DMS114 treated with DMSO at 0.1 percent for 48 hours (cell line): ENCODE data around the gene GFOD1.

ENCODE experiments used
- DNase-seq: peaks from one replicate; lab custom pipeline; 2025; ENCODE audit not compliant: unreplicated experiment; lab: John Stamatoyannopoulos, UW

Gene GFOD1

DNA sequence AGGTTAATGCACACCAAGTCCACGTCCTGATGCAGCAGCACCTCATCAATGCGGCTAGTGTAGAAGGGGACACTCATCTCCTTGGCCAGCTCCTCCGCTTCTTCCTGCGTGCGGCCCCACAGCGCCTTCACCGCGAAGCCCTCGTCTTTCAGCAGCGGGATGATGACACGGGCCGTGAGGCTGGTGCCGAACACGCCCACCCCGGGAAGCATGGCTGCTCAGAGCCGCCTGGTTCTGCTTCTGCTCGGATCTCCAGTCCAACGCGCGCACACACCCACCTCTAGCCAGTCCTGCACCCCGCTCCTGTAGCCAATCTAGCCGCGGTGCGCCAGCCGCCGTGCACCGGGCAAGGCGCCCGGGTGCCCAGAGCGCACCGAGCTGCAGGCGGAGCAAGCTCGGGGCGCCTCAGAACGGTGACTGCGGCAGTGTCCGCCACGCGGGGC is 700 bp downstream of the GFOD1 start:
- peak; percentile 40 for DNase-seq

DNA sequence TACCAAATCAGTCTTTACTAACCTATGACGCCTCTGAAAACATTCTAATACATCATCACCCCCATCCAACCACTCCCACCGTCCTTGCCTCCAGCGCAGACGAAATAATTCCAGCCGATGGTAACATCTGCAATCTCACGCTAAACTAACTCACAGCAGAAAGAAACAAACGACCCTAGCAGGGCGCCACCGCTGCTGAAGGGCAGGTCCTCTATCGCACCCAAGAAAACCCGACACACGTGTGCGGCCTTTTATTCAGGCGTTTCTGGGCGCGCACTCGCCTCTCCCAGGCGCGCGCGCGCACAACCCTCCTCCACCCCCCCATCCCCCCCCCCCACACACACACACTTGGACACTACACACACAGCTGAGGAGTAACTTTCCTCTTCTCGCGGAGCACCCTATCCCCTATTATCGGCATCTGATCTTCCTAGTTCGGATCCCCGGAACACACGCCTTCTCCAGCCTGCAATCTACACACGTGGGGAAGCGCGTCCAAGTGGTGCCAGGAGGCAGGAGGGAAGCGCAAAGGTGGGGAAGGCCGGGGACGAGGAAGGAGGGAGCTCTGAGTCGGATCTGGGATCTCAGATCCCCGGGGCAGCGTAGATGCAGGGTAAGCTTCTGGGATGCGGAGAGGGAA is 1.4 kb downstream of the GFOD1 start:
- no peak for DNase-seq

DNA sequence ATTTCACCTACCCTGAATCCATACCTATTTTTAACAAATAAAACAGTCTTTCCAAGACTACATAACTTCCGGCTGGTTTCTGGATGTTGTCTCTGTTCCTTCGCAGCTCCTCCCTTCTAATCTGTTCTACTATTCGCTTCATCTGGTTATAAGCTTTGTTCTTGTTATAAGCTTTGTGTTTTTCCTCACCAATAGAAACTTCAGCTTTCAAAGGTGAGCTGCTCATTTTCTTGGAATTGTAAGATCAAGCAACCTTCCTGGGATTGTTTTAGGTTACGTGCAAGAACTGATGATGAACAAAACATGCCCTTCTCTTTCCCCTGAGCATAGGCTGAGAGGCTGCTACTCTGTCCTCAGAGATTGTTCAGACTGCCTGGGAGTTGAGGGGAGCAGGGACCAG is 2.1 kb downstream of the GFOD1 start:
- no peak for DNase-seq

DNA sequence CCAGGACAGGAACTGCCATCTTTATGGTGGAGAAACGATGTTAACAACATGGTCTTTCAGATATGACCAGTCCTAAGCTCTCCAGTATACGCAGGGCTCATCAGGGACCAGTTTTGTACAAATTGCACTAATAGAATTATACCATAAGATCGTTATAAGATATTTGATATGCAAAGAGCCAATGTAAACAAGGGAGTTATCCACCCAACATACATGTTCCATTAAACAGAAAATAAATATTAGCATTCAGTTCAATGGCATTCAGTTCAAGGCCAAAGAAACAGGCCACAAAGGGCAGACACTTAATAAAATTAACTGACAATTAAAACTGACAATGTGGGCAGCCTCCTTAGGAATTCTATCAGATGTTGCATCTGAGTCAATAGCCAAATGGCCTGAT is 2.6 kb downstream of the GFOD1 start:
- DNase-seq: no peak

GRCh38 chr6:13484138-13484708 is 3.2 kb downstream of the GFOD1 start:
- DNase-seq: no peak

DNA sequence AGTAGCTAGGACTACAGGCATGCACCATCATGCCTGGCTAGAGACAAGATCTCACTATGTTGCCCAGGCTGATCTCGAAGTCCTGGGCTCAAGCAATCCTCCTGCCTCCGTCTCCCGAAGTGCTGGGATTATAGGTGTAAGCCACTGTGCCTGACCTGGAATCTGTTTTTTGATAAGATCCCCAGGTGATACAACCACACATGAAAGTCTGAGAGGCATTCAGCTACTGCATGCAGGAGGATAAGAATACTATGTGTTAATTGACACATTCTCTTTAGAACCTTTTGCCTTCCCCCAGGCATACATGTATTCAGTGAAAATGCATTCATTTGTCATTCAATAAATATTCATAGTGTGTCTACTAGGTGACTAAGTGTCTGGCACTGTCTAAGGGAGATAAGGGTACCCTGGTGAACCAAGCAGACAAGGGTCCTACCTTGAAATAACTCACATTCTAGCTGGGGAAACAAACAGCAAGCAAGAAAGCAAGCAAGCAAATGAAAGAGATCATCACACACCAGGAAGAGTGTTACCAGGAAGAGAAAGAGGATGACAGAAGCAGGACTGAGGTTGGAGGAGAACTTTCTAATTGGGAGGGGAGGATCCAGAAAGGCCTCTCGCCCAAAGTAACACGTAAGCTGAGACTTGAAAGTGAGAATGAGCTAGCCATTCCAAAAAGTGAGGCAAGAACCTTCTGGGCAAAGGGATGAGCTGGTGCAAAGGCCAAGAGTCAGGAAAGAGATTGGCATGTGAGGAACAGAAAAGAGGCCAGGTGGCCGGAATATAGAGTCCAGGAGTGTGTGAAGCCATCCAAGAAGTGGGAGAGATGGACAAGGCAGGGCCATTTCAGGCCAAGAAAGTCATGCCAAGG is 6.5 kb downstream of the GFOD1 start:
- no peak for DNase-seq

DNA sequence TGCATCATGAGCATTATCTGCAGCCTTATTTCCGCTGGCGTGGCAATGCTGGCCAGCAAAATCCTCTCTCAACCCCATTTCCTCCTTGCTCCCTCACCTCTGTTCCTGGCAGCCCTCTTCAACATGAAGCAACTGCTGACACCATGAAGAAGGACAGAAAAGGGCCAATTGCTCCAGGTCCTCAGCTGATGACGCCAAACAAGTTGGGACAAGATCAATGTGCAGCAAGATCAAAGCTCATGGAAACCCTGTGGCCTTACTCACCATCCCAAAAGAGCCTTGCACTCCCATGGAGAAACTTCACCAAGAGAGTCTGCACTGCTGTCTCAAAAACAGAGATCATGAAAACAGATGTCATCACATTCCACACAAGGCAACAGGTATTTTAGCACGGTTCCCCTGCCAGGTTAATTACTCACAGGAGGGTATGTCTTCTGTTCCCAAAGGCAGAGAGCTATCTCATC is 7.4 kb downstream of the GFOD1 start:
- DNase-seq: no peak

- DNase-seq: no peak
These were observed 8.1 kb downstream of the GFOD1 start for GRCh38 chr6:13479206-13479800.

DNA sequence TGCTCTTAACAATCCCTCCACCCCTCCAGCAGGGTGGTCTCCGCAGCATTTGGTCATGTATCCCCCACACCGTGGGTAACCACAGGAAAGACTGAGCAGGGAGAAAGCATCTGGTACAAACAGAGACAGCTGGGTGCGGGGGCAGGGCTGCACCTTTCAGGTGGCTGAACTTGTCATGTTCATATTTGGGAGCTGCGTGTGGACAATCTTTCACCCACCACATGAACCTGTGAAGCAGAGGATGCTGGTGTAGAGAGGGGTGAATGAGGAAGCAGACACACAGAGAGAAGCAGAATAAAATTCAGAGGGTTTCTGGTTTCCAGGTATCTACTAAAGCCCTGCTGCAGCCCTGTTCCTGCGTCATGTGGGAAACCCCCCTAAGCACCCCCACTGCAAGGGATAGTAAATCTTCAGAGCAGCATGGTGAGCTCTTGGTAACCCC is 8.9 kb downstream of the GFOD1 start:
- DNase-seq: no peak

DNA sequence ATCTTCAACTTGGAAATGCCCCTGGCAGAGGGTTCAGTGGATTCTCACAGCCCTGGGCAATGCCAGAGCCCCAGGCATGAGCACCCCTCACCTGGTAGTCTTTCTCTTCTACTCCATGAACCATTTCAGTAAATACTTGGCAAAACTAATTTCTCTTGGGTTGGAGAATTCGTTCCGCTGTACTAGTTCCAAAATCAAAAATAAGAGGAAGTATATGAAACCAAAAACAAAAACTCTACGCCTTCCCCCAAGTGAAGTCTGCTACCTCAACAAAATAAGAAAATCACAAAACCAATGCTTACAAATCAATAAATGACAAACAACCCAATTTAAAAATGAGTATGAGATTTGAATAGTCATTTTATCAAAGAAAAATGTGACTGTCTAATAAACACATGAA is 12.6 kb downstream of the GFOD1 start:
- no peak for DNase-seq

DNA sequence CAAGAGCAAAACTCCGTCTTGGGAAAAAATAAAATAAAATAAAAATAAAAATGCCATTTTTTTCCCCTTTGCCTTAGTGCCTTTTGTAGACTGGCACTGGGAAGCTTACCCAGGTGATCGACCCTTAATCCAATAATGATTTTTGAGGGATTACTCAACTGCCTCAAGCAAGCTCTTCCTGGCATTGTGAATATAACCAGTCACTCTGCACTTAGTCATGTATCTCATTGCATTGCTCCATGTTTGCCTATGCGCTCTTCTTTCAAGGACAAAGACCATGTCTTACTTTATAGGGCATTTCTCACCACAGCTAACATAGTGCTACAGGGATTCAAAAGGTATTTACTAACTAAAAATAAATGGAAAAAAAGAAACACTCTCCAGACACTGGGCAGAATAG is 13.0 kb downstream of the GFOD1 start:
- DNase-seq: no peak

GRCh38 chr6:13473768-13474165 is 13.6 kb downstream of the GFOD1 start:
- DNase-seq: no peak

DNA sequence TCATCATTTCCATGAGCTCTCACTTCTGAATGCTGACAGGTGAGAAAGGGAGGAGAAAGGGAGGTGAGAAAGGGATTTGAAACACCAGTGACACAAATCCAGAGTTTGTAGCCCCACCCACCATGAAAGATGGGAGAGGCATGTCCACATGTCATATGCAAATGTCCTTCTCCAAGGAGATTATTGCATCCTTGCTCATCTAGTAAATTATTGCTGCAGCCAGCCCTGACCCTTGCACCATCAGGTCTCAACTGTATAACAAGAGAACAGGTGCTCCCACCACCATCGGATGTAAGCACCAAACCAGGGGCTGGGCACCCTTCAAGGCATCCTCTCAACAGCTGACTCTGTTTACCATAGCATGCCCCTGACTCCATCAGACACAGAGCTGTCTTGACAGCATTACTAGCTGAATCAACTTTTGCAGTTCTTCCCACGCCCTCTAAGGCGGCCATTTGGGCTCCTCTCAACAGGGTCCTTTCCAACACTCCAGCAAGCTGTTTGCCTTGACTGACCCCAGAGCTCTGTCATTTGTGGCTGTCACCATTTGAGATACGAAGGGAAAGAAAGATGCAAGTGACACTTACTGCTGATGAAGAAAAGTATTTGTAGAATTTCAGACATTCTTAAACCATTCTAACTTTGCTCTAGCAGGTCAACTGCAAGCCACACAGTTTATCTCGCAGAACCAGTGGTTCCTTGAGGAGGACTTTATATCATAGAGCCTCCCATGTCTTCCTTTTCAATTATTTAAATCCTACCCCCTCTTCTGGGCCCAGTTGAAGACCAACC is 14.2 kb downstream of the GFOD1 start:
- no peak for DNase-seq

GRCh38 chr6:13472099-13472498 is 15.3 kb downstream of the GFOD1 start:
- no peak for DNase-seq

GRCh38 chr6:13471184-13471583 is 16.2 kb downstream of the GFOD1 start:
- no peak for DNase-seq

DNA sequence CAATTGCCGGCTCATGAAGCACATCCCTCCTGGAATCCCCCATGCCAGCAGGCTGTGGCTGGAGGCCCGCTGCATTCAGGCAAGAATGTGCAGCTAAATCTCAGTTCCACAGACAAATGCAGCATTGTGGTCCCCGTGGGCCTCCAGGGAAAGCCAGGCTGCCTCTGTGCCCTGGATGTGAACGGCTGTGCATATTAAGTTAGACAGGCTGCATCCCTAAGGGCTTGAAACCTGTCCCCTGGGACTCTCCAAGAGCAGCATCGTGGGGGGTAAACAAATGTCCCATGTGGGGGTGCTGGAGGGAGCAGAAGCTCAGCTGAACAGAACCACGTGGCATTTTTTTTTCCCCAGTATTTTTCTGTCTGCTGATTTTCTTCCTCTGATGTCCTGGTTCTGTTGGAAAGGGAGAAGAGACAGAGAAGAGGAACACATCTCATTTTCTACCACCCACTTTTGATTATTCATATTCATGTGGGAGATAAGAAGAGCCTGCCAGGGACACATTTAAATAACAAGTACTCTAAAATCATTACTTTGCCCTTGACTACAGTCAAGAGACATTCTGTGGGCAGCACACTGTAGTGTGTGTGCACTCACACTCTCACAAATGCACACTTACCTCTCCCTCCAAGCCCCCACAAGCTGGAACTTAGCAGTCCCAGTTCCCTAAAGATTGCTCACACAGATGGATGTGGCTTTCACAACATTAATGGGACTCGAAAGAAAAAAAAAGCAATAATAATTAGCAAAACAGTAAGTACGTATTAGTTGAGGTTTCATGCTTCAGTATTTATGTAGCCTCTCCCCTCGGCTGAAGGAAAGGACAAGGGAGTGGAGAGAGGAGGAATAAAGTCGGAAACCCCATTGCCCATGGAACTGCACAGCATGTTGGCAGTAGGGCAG is 16.9 kb downstream of the GFOD1 start:
- no peak for DNase-seq

DNA sequence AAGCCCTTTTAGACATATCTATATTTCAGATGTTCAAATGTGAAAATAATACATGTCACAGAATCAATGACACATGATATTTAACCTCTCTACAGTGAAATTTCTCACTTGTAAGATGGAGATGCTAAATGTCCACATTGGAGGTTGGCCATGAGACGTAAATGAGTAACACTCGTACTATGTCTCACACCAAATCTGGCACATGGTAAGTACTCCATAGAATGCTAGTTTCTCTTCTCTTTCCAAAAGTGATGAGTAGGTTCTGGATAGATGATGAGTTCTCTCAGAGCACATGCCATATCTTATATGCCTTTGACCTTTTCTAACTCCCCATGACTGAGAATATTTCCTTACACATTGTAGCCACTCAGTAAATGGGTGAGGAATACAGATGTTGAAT is 17.7 kb downstream of the GFOD1 start:
- no peak for DNase-seq

GRCh38 chr6:13468839-13469238 is 18.6 kb downstream of the GFOD1 start:
- DNase-seq: no peak

DNA sequence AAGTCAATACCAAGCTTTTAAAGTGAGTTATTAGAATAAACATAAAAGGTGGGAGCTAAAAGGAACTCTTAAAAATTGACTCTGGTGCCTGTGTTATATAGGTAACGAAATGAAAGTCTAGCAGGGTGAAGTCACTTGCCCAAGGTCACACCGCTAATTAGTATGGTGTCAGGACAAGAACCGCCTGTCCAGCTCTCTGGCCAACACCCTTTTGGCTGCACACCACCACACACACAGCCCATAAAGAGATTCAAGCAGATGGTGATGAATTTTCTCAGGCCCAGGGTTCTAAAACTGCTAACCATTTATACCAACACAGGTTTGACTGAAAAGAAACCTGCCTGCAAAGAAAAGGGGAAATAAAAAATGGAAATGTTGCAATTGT is 20.2 kb downstream of the GFOD1 start:
- no peak for DNase-seq
